Ascending aorta (tissue), 2 donors: ENCODE data around the gene FH. TPM values are rescaled to one million over a fixed set of nuclear protein-coding genes. Genes with fewer than 3 reads are reported as not detected.

Experiments used
- DNase-seq, 2 donors: peaks; one replicate each; pipeline ENCODE4 v3.0.0-alpha.2; 2019; ENCODE audit warnings: low spot score in 2 of 2
- H3K27ac ChIP-seq, 2 donors: fragments of 200-600 bp; sonication (generic); one replicate each; pipeline ENCODE4 v1.5.1; 2016 to 2017; ENCODE audit warnings: mild to moderate bottlenecking in 1 of 2
- H3K27me3 ChIP-seq: fragments of 200-600 bp; sonication (generic); one replicate; pipeline ENCODE4 v1.5.1; 2017
- H3K36me3 ChIP-seq, 2 donors: fragments of 200-600 bp; sonication (generic); one replicate each; pipeline ENCODE4 v1.5.1; 2016
- H3K4me1 ChIP-seq, 2 donors: fragments of 200-600 bp; sonication (generic); one replicate each; pipeline ENCODE4 v1.5.1; 2016 to 2017; ENCODE audit warnings: mild to moderate bottlenecking in 1 of 2
- H3K4me3 ChIP-seq, 2 donors: fragments of 200-600 bp; sonication (generic); one replicate each; pipeline ENCODE4 v1.5.1; 2016 to 2017; ENCODE audit warnings: mild to moderate bottlenecking in 1 of 2
- H3K9me3 ChIP-seq, 2 donors: fragments of 200-600 bp; sonication (generic); one replicate each; pipeline ENCODE4 v1.5.1; 2016
- intact Hi-C: fragments of 100-400 bp; cut with DNase I; formaldehyde crosslinking; loops from one replicate; pipeline ENCODE4 v1.15.1; 2023
- total RNA-seq: library from RNA; depleted of rRNA; stranded (reverse); fragments of >200 nt; gene quantifications from one replicate; pipeline ENCODE4 v1.1.0, GENCODE V29; 2016
- TF ChIP-seq, protein P1 (sequence below), 3 experiments: fragments of 200-600 bp in 2 of 3; fragments of 450-650 bp in 1 of 3; sonication (generic) in 2 of 3; IDR thresholded peaks; one replicate each; pipeline ENCODE4 v1.5.1; 2016 to 2019; ENCODE audit warnings: antibody characterized with exemption in 3 of 3, mild to moderate bottlenecking in 1 of 3, moderate library complexity in 1 of 3

Gene FH
- total RNA-seq, 1 donor from 2014 or later = 29.9 TPM

GRCh38 chr1:241520080-241520465 is 518 bp upstream of the FH start:
- H3K4me3 ChIP-seq = peak overlapping the region; percentile 81 to 99
- intact Hi-C loops = no loop called here
- H3K4me1 ChIP-seq = peaks cover 0 to 3% of the 10 kb centered on the region in 2 donors
- TF ChIP-seq, protein P1, sequence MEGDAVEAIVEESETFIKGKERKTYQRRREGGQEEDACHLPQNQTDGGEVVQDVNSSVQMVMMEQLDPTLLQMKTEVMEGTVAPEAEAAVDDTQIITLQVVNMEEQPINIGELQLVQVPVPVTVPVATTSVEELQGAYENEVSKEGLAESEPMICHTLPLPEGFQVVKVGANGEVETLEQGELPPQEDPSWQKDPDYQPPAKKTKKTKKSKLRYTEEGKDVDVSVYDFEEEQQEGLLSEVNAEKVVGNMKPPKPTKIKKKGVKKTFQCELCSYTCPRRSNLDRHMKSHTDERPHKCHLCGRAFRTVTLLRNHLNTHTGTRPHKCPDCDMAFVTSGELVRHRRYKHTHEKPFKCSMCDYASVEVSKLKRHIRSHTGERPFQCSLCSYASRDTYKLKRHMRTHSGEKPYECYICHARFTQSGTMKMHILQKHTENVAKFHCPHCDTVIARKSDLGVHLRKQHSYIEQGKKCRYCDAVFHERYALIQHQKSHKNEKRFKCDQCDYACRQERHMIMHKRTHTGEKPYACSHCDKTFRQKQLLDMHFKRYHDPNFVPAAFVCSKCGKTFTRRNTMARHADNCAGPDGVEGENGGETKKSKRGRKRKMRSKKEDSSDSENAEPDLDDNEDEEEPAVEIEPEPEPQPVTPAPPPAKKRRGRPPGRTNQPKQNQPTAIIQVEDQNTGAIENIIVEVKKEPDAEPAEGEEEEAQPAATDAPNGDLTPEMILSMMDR (IDR thresholded peaks at IDR 0.05) = no peak
- H3K36me3 ChIP-seq = peaks cover 0 to 6% of the 10 kb centered on the region in 2 donors
- H3K27ac ChIP-seq = peak overlapping the region; percentile 92 to 95
- DNase-seq = no peak
- H3K9me3 ChIP-seq = no peaks in the 10 kb centered on the region
- H3K27me3 ChIP-seq = no peaks in the 10 kb centered on the region

DNA sequence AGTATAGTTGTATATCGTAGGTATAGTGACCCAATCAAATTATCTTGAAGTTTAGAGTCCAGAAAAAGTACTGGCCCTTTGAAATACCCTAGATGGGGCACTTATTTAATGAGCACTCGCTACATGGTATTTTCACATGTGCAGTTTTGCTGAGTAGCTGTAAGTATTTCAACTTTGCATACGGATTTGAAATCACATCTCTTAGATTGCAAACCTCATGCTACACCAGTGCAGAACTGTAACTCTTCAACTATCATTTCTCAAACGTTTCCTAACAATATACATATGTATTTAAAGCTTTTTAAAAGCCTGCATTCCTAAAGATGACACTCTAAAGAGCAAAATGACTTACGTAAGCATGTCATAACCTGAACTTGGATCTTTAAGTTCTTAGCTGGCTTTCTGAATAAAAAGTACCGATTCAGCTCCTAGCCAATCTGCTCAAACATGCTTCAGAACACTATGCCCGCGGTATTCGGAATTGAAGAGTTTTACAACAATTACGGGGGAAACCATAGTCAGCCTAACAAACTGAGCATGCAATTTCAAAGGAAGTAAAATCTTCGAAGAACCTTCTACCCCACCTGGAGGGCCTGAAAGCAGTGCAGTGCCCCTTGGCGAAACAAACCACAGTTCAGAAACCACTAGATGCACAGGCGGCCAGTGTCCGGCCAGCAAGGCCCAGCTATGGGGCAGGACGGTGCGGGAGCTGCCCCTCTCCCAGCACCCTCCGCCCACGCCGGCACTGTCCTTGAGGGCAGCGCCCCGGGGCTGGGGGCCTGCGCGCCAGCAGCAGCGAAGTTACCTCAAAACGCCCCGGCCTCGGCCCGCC is 863 bp downstream of the FH start:
- Histone ChIP-seq H3K27me3 (no peaks in the 10 kb centered on the region), H3K36me3 (peaks cover 0 to 8% of the 10 kb centered on the region in 2 donors), H3K4me1 (peaks cover 0 to 3% of the 10 kb centered on the region in 2 donors), H3K9me3 (no peaks in the 10 kb centered on the region), H3K4me3 (peak overlapping the region; percentile 81 to 99), H3K27ac (peak overlapping the region; percentile 92 to 95)
- no peak for DNase-seq
- TF ChIP-seq, protein P1 (IDR thresholded peaks at IDR 0.05) = no peak
- intact Hi-C loops = loop anchor here (1.0 kb wide), 2 partner anchors 122 to 329 kb away; partner anchors contain the start of genes CHML and OPN3

DNA sequence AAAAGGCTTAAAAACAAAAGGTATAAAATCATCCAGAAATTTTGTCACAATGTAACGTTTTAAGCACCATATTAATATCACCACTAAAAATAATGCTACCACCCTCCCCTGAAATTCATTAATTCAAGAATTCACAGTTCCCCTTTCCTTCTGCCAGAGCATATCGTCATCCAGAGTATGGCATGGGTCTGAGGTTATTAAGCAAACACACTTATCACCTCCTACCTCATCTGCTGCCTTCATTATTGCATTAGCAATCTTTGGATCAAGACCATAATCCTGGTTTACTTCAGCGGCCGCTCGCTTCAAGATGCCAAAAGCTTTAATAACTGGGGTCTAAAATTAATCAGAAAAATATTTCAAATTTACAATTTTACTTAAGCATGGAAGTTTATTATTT is 6.2 kb downstream of the FH start:
- no peak for DNase-seq
- H3K9me3 ChIP-seq = no peaks in the 10 kb centered on the region
- H3K36me3 ChIP-seq = peaks cover 22 to 46% of the 10 kb centered on the region in 2 donors
- peaks cover 0 to under 1% of the 10 kb centered on the region in 2 donors for H3K4me1 ChIP-seq
- intact Hi-C loops = no loop called here
- H3K27me3 ChIP-seq = no peaks in the 10 kb centered on the region
- H3K4me3 ChIP-seq = no peak overlapping the region
- H3K27ac ChIP-seq = no peak overlapping the region
- TF ChIP-seq, protein P1 (IDR thresholded peaks at IDR 0.05) = no peak

DNA sequence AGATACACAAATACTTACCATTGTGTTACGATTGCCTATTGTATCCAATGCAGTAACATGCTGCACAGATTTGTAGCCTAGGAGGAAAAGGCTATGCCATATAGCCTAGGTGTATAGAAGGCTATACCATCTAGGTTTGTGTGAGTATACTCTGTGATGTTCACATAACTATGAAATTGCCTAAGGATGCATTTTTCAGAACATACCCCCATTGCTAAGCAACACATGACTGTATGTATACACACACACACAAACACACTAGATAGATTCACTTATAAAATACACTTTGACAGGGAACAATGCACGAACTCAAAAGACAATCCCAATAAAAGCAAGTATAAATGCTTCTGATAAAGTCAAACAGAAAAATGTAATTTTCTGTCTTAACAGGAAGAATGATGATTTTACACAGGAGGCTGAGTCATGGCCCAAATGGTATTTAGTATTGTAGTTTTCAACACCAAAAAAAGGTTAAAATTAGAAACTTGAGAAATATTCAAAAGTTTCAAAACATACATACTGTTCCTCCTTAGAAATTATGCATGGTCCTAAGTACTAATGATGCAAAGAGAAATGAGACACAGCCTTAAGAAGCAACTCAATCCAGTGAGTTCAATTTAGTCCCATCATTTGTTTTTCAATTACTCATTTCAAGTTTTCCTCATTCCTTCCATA is 12.2 kb downstream of the FH start:
- intact Hi-C loops = no loop called here
- TF ChIP-seq, protein P1 (IDR thresholded peaks at IDR 0.05) = no peak
- H3K36me3 ChIP-seq = peaks cover 59 to 87% of the 10 kb centered on the region in 2 donors

DNA sequence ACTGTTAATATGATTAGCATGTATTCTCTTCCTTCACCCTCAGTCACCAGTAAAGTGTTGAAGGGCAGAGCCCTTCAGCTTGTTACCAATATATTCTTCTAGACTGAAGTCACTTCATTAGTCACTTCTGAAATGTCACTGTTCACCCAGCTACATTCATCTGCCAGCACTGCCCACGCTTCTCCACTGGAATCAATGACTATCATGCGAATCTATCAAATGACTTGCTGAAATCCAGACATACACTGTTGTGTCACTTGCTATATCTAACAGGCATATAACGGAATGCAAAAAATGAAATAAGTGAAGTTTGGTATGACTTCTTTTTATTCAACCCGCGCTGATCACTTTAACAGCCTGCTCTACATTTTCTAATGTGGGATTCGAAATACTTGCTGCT is 16.1 kb downstream of the FH start:
- TF ChIP-seq, protein P1 (IDR thresholded peaks at IDR 0.05) = no peak
- H3K27me3 ChIP-seq = no peaks in the 10 kb centered on the region
- H3K36me3 ChIP-seq = peaks cover 45 to 85% of the 10 kb centered on the region in 2 donors
- H3K4me1 ChIP-seq = no peaks in the 10 kb centered on the region
- no peaks in the 10 kb centered on the region for H3K9me3 ChIP-seq
- no peak overlapping the region for H3K27ac ChIP-seq
- H3K4me3 ChIP-seq = no peak overlapping the region
- DNase-seq = no peak
- intact Hi-C loops = no loop called here

More for the DNA sequence above, 12.2 kb downstream of the FH start:
- Histone ChIP-seq H3K9me3 (no peaks in the 10 kb centered on the region), H3K4me3 (no peak overlapping the region), H3K27me3 (no peaks in the 10 kb centered on the region), H3K27ac (no peak overlapping the region), H3K4me1 (no peaks in the 10 kb centered on the region)
- DNase-seq = no peak
